HEK293T (cell line): ENCODE measurements around the gene KMT5B.
A peak's percentile ranks its signal among the peaks of the same experiment; 100 is the strongest.

ENCODE experiments used
- CTCF ChIA-PET: fragments of 350-600 bp; formaldehyde crosslinking; extraction: SDS; loops from one replicate; lab custom pipeline; 2021; ENCODE audit warnings: antibody characterized with exemption, inconsistent platforms; lab: Yijun Ruan, JAX
- POLR2A ChIA-PET: fragments of 350-600 bp; formaldehyde crosslinking; extraction: SDS; loops from one replicate; lab custom pipeline; 2020; ENCODE audit warnings: antibody characterized with exemption, inconsistent platforms; lab: Yijun Ruan, JAX
- DNase-seq: peaks from one replicate; pipeline ENCODE4 v3.0.0; 2012; ENCODE audit warnings: mixed read lengths; ENCODE audit errors: extremely low spot score
- ARNT ChIP-seq: fragments of 450-650 bp; IDR thresholded peaks from 2 replicates; pipeline ENCODE4 v1.6.1; 2017; ENCODE audit warnings: mild to moderate bottlenecking
- BHLHE40 ChIP-seq: fragments of 450-650 bp; IDR thresholded peaks from 2 replicates; pipeline ENCODE4 v1.6.1; 2016; ENCODE audit warnings: mild to moderate bottlenecking, moderate library complexity, borderline replicate concordance
- CTBP1 ChIP-seq: fragments of 450-650 bp; IDR thresholded peaks from 2 replicates; pipeline ENCODE4 v1.6.1; 2016; ENCODE audit warnings: borderline replicate concordance
- ELF4 ChIP-seq: fragments of 450-650 bp; IDR thresholded peaks from 2 replicates; pipeline ENCODE4 v1.6.1; 2017; ENCODE audit warnings: antibody characterized with exemption
- FOXA1 ChIP-seq: fragments of 450-650 bp; IDR thresholded peaks from 2 replicates; pipeline ENCODE4 v1.6.1; 2016; ENCODE audit warnings: mild to moderate bottlenecking
- FOXK2 ChIP-seq: fragments of 450-650 bp; IDR thresholded peaks from 2 replicates; pipeline ENCODE4 v1.6.1; 2016; ENCODE audit warnings: mild to moderate bottlenecking
- FOXM1 ChIP-seq: fragments of 450-650 bp; IDR thresholded peaks from 2 replicates; pipeline ENCODE4 v1.6.1; 2017; ENCODE audit warnings: mild to moderate bottlenecking, borderline replicate concordance
- HDGF ChIP-seq: fragments of 450-650 bp; IDR thresholded peaks from 2 replicates; pipeline ENCODE4 v1.6.1; 2017; ENCODE audit warnings: antibody characterized with exemption, borderline replicate concordance
- L3MBTL2 ChIP-seq: fragments of 450-650 bp; conservative IDR thresholded peaks from 2 replicates; pipeline ENCODE4 v1.6.1; 2016; ENCODE audit warnings: mild to moderate bottlenecking
- LEF1 ChIP-seq: fragments of 450-650 bp; IDR thresholded peaks from 2 replicates; pipeline ENCODE4 v1.6.1; 2017; ENCODE audit warnings: mild to moderate bottlenecking, borderline replicate concordance
- NFRKB ChIP-seq: fragments of 450-650 bp; IDR thresholded peaks from 2 replicates; pipeline ENCODE4 v1.6.1; 2016; ENCODE audit warnings: mild to moderate bottlenecking, moderate library complexity
- PKNOX1 ChIP-seq: fragments of 450-650 bp; IDR thresholded peaks from 2 replicates; pipeline ENCODE4 v1.6.1; 2016
- SP1 ChIP-seq: fragments of 450-650 bp; IDR thresholded peaks from 2 replicates; pipeline ENCODE4 v1.6.1; 2017
- SUZ12 ChIP-seq: fragments of 450-650 bp; IDR thresholded peaks from 2 replicates; pipeline ENCODE4 v1.6.1; 2016; ENCODE audit warnings: mild to moderate bottlenecking
- TARDBP ChIP-seq: fragments of 450-650 bp; IDR thresholded peaks from 2 replicates; pipeline ENCODE4 v1.6.1; 2016
- ZNF384 ChIP-seq: fragments of 450-650 bp; IDR thresholded peaks from 2 replicates; pipeline ENCODE4 v1.6.1; 2016

Gene KMT5B

DNA sequence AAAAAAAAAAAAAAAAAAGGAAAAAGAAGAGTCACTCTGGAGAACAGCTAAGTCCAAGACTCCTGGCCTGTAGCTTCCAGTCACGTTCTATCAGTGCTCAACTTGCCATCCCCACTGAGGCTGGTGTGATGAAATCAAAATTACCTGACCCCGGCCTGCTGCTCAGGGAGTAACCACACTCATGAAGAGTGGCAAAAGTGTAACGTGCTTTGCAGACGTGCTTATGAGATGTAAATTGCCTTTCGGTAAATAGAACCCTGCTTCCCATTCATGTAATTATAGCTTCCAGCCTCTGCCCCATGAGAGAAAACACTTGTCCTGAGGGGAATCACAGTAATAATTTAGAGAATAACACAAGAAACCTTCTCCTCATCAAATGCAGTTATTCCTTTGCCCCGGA lies 63.7 kb downstream of the KMT5B start:
- POLR2A ChIA-PET: no interaction called here
- CTCF ChIA-PET: no interaction called here
- TF ChIP-seq ARNT (no peak), BHLHE40 (no peak), CTBP1 (no peak), LEF1 (no peak), L3MBTL2 (no peak), FOXK2 (no peak), TARDBP (no peak), ELF4 (no peak), SUZ12 (no peak), FOXM1 (no peak), HDGF (no peak), FOXA1 (no peak), ZNF384 (no peak), SP1 (no peak), PKNOX1 (no peak), NFRKB (no peak)
- DNase-seq: no peak

DNA sequence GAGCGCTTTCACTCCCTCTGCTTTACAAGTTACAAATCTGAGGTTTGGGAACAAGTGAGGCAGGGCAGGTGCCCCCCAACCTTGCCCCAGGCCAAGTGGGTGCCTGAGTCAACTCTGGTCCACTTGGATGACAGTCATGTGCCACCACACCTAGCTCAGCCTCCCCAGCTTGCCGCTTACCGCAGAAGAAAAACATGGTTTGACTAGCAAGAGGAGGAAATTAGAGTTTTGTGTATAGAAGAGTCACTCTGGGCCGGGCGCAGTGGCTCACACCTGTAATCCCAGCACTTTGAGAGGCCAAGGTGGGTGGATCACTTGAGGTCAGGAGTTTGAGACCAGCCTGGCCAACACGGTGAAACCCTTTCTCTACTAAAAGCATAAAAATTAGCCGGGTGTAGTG lies 64.2 kb downstream of the KMT5B start:
- POLR2A ChIA-PET: interaction anchor here (0.9 kb wide), 1 partner anchor 8 kb away, joined by 3 read pairs; no protein-coding TSS in a partner anchor
- no peak for TF ChIP-seq LEF1
- TF ChIP-seq BHLHE40: no peak
- TF ChIP-seq NFRKB: no peak
- no peak for TF ChIP-seq L3MBTL2
- TF ChIP-seq TARDBP: no peak
- TF ChIP-seq SUZ12: no peak
- no peak for TF ChIP-seq CTBP1
- TF ChIP-seq PKNOX1: no peak
- TF ChIP-seq SP1: no peak
- no peak for DNase-seq
- CTCF ChIA-PET: no interaction called here

GRCh38 chr11:68148071-68148805 lies 64.9 kb downstream of the KMT5B start:
- ChIA-PET CTCF (no interaction called here), POLR2A (interaction anchor here (0.9 kb wide), 1 partner anchor 9 kb away, joined by 3 read pairs; no protein-coding TSS in a partner anchor)
- TF ChIP-seq TARDBP (no peak), FOXM1 (no peak), SP1 (no peak), ELF4 (no peak), L3MBTL2 (no peak), NFRKB (no peak), CTBP1 (no peak)
- DNase-seq: no peak

DNA sequence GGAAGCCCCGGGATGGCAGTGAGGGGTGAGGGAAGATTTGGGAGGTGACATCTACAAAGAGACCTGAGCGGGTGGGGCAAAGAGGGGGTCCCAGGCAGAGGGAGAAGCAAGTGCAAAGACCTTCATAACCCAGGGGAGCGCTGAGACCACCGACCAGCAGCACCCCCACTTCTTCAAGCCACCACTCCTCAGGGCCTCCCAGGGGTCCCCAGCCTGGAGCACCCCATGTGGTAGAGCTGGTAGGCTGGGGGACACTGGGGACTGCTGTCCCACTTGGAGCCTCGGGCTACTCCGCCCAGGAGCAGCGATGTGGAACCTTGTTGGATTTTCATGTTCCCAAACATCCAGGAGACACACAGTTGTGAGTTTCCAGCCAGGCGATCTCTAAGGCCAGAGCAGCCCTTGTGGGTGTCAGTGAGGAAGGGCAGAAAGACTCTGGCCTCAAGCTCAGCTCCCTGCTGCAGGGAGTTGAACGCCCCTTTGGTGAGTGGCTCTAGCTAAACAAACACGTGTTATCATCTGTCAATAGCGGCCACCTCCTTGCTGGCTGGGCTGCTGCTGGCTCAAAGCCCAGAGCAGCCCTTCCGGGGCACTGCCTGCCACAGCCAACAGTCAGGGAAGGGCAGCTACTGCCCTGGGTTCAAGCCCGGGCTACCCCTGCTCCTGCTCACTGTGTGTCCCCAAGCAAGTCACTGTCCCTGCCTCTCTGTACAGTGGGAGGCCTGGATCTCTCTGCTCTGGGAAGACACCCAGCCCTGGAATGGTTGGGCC lies 66.2 kb downstream of the KMT5B start:
- POLR2A ChIA-PET: interaction anchor here (1.1 kb wide), 1 partner anchor 29 kb away, joined by 3 read pairs; no protein-coding TSS in a partner anchor
- CTCF ChIA-PET: interaction anchor here (0.9 to 1.1 kb wide), 2 partner anchors 18 to 62 kb away, joined by 3 read pairs; no protein-coding TSS in a partner anchor
- TF ChIP-seq ZNF384 (no peak), L3MBTL2 (no peak), BHLHE40 (no peak), ELF4 (no peak), HDGF (no peak), SP1 (no peak), LEF1 (no peak), CTBP1 (no peak), FOXK2 (no peak), FOXA1 (no peak), TARDBP (no peak), NFRKB (no peak), FOXM1 (no peak), ARNT (no peak), SUZ12 (no peak), PKNOX1 (no peak)
- peak; percentile 51 for DNase-seq

DNA sequence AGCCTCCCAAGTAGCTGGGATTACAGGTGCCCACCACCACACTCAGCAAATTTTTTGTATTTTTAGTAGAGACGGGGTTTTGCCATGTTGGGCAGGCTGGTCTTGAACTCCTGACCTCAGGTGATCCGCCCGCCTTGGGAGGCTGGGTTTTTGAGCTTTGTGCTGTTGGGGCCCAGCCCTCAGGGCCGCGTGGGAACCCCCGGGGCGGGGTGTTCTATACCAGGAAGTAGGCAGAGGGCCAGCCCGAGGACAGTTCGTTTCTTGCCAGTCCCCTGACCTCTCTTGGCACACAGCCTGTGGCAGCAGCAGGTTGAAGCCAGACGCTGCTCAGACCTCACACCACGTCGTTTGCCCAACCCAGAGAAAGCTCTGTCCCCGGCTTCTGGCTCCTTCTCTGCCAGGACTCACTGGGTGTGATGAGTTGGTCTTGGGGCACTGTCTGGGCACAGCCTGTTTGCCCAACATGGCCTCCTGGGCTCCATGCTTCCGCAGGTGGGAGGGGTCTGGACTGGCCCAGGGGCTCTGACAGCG lies 67.0 kb downstream of the KMT5B start:
- POLR2A ChIA-PET: no interaction called here
- CTCF ChIA-PET: interaction anchor here (0.9 to 1.1 kb wide), 2 partner anchors 19 to 63 kb away, joined by 3 read pairs; no protein-coding TSS in a partner anchor
- no peak for DNase-seq
- TF ChIP-seq CTBP1 (no peak), FOXK2 (no peak), PKNOX1 (no peak), LEF1 (no peak), NFRKB (no peak), L3MBTL2 (no peak), TARDBP (no peak), SUZ12 (no peak), HDGF (no peak)
